ENCODE measurements around the gene RAPH1. TPM values are rescaled to one million over a fixed set of nuclear protein-coding genes. Genes with fewer than 3 reads are reported as not detected.
"Not testable (repeated sequence)": the region's sequence is repeated elsewhere in the genome, so short reads cannot be mapped to it uniquely, and the experiment has no call there.

RAPH1 gene
- total and polyA plus RNA-seq, 8 donors: 2.3 to 19.2 (median 10.4) TPM

- intact Hi-C loops (cut with DNase I): no loop called here
- H3K9me3 ChIP-seq: no peaks in the 10 kb centered on the region
- FAIRE-seq (no peak), ATAC-seq (peak in 3 of 4 donors; percentile 0 to 9 (median 8)), DNase-seq (no peak)
- no peaks in the 10 kb centered on the region for H3K27me3 ChIP-seq
- H3K36me3 ChIP-seq: no peaks in the 10 kb centered on the region
- TF ChIP-seq, protein P1, sequence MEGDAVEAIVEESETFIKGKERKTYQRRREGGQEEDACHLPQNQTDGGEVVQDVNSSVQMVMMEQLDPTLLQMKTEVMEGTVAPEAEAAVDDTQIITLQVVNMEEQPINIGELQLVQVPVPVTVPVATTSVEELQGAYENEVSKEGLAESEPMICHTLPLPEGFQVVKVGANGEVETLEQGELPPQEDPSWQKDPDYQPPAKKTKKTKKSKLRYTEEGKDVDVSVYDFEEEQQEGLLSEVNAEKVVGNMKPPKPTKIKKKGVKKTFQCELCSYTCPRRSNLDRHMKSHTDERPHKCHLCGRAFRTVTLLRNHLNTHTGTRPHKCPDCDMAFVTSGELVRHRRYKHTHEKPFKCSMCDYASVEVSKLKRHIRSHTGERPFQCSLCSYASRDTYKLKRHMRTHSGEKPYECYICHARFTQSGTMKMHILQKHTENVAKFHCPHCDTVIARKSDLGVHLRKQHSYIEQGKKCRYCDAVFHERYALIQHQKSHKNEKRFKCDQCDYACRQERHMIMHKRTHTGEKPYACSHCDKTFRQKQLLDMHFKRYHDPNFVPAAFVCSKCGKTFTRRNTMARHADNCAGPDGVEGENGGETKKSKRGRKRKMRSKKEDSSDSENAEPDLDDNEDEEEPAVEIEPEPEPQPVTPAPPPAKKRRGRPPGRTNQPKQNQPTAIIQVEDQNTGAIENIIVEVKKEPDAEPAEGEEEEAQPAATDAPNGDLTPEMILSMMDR (IDR thresholded peaks at IDR 0.05): no peak
- 2% methylated on average over 22 to 24 of the region's 24 CpGs for WGBS, 2 donors
- H3K4me3 ChIP-seq: peak overlapping the region; percentile 95 to 98 (median 97)
- H3K4me1 ChIP-seq: peaks cover 0 to 17% (median 5%) of the 10 kb centered on the region in 3 donors
- H3K27ac ChIP-seq: peak overlapping the region in 2 of 4 donors; percentile 92 to 93
Measured at GRCh38 chr2:203533676-203534591, 1.2 kb downstream of the RAPH1 start.

DNA sequence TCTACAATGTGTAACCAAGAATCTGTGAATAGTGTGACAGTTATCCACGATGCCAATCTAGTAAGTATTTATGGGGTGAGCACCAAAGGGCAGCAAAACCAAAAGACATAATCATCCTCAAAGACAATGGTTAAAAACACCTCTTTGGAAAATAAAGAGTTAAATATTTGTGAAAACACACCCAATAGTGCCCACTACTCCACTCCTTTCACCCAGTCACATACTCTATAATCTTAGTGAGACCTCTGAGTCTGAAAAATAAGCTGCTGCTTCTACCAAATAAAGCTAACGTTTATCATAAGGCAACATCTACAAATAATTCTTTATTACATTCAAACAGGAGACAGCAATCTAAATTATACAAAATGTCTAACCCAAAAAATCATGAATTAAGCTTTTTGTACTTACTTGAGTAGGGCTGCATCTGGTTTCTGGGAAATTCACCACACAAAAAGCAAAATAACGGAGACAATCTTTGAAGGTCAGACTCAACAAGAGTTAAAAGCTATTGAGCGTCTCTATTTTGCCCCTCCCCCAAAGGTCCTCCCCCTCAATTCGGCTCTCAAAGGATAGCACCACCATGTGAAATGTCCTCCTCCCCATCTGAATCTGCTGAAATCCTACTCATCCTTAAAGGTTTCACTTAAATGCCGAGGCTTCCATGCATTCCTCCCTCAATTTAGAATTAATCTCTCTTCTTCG lies 2.0 kb downstream of the RAPH1 start:
- 16 to 21% methylated on average over 7 of the region's 7 CpGs for WGBS, 2 donors
- H3K36me3 ChIP-seq: no peaks in the 10 kb centered on the region
- no peak overlapping the region for H3K27ac ChIP-seq
- peaks cover 0 to 17% (median 5%) of the 10 kb centered on the region in 3 donors for H3K4me1 ChIP-seq
- no peaks in the 10 kb centered on the region for H3K9me3 ChIP-seq
- ATAC-seq (no peak), FAIRE-seq (no peak), DNase-seq (no peak)
- TF ChIP-seq, protein P1 (IDR thresholded peaks at IDR 0.05): no peak
- no peaks in the 10 kb centered on the region for H3K27me3 ChIP-seq
- intact Hi-C loops (cut with DNase I): no loop called here
- peak overlapping the region in 2 of 4 donors; percentile 97 for H3K4me3 ChIP-seq

DNA sequence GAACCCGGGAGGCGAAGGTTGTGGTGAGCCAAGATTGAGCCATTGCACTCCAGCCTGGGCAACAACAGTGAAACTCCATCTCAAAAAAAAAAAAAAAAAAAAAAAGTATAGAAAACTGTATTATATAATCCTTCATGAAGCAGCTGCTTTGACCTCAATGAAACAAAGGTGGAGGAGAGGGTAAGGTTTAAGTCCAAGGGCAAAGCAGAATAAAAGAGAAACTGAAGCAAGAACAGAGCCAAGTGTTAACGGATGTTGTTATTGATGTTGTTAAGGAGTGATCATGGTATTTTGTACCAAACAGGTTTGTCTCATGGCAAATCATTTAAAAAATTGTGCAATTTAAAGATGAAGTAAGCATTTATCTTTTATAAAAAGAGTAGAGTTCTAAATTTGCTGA lies 7.4 kb downstream of the RAPH1 start:
- Histone ChIP-seq H3K36me3 (no peaks in the 10 kb centered on the region), H3K4me3 (no peak overlapping the region), H3K27ac (no peak overlapping the region), H3K27me3 (no peaks in the 10 kb centered on the region), H3K9me3 (no peaks in the 10 kb centered on the region), H3K4me1 (peaks cover 0 to 2% (median 0%) of the 10 kb centered on the region in 3 donors)
- TF ChIP-seq, protein P1 (IDR thresholded peaks at IDR 0.05): no peak
- no peak for ATAC-seq
- no peak for DNase-seq
- intact Hi-C loops (cut with DNase I): no loop called here
- no peak for FAIRE-seq
- 83 to 84% methylated on average over 3 of the region's 3 CpGs for WGBS, 2 donors

DNA sequence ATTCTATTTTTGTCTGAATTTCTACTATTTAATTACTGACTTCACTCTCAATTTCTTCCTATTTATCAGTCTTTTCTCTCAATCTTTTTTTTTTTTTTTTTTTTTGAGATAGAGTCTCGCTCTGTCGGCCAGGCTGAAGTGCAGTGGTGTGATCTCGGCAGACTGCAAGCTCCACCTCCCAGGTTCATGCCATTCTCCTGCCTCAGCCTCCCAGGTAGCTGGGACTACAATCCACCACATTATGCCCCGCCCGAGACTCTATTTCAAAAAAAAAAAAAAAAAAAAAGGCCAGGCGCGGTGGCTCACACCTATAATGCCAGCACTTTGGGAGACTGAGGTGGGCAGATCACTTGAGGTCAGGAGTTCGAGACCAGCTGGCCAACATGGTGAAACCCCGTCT lies 21.8 kb downstream of the RAPH1 start:
- H3K4me1 ChIP-seq; H3K27ac ChIP-seq; H3K4me3 ChIP-seq; H3K36me3 ChIP-seq; ATAC-seq; H3K9me3 ChIP-seq; H3K27me3 ChIP-seq; DNase-seq; intact Hi-C loops (cut with DNase I); FAIRE-seq: not testable (repeated sequence)
- WGBS, 2 donors: 95 to 99% methylated on average over 9 of the region's 9 CpGs

- DNase-seq (no peak), FAIRE-seq (no peak), ATAC-seq (peak in 2 of 4 donors; percentile 28 to 44)
- Histone ChIP-seq H3K4me3 (no peak overlapping the region), H3K27ac (no peak overlapping the region), H3K27me3 (no peaks in the 10 kb centered on the region), H3K4me1 (no peaks in the 10 kb centered on the region), H3K9me3 (no peaks in the 10 kb centered on the region), H3K36me3 (no peaks in the 10 kb centered on the region)
- TF ChIP-seq, protein P1 (IDR thresholded peaks at IDR 0.05): no peak
- intact Hi-C loops (cut with DNase I): no loop called here
- 63% methylated on average over 1 of the region's 1 CpG for WGBS, 2 donors
Measured at GRCh38 chr2:203510941-203511305, 24.2 kb downstream of the RAPH1 start.
